ENCODE measurements around the gene FHAD1.
"Not testable (repeated sequence)": the region's sequence is repeated elsewhere in the genome, so short reads cannot be mapped to it uniquely, and the experiment has no call there.

FHAD1 gene

GRCh38 chr1:15371610-15372545 lies 124.9 kb downstream of the FHAD1 start:
- H3K4me3 ChIP-seq (ENCODE audit: low read depth, low read length): no peak overlapping the region
- no peak for TF ChIP-seq CTCF (IDR thresholded peaks at IDR 0.05; ENCODE audit: low read depth, low read length, missing control alignments)
- DNase-seq (ENCODE audit: low read depth): no peak

GRCh38 chr1:15378729-15379128 lies 131.7 kb downstream of the FHAD1 start:
- DNase-seq (ENCODE audit: low read depth): no peak
- H3K4me3 ChIP-seq (ENCODE audit: low read depth, low read length): no peak overlapping the region
- TF ChIP-seq CTCF (IDR thresholded peaks at IDR 0.05; ENCODE audit: low read depth, low read length, missing control alignments): no peak

DNA sequence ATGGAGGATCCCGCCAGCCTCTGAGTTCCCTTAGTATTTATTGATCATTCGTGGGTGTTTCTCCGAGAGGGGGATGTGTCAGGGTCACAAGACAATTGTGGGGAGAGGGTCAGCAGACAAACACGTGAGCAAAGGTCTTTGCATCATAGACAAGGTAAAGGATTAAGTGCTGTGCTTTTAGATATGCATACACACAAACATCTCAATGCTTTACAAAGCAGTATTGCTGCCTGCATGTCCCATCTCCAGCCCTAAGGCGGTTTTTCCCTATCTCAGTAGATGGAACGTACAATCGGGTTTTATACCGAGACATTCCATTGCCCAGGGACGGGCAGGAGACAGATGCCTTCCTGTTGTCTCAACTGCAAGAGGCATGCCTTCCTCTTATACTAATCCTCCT lies 132.1 kb downstream of the FHAD1 start:
- not testable (repeated sequence) for DNase-seq (ENCODE audit: low read depth); H3K4me3 ChIP-seq (ENCODE audit: low read depth, low read length)

GRCh38 chr1:15380601-15381508 lies 133.8 kb downstream of the FHAD1 start:
- H3K4me3 ChIP-seq (ENCODE audit: low read depth, low read length): no peak overlapping the region
- TF ChIP-seq CTCF (IDR thresholded peaks at IDR 0.05; ENCODE audit: low read depth, low read length, missing control alignments): no peak
- DNase-seq (ENCODE audit: low read depth): no peak

DNA sequence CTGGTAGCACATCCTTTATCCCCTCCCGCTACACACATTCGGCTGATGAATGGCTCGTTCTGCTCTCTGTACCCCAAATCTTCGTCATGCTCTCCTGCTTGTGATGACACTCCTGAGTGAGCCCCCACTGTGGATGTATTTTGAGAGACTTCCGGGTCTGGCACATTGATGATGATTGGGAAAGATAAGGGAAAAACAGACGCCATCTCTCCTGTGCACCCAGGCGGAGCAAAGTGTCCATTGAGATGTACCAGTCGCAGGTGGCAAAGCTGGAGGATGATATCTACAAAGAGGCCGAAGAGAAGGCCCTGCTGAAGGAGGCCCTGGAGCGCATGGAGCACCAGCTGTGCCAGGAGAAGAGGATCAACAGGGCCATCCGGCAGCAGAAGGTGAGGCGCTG lies 134.8 kb downstream of the FHAD1 start:
- no peak for TF ChIP-seq CTCF (IDR thresholded peaks at IDR 0.05; ENCODE audit: low read depth, low read length, missing control alignments)
- DNase-seq (ENCODE audit: low read depth): no peak
- no peak overlapping the region for H3K4me3 ChIP-seq (ENCODE audit: low read depth, low read length)

GRCh38 chr1:15382601-15383518 lies 135.8 kb downstream of the FHAD1 start:
- H3K4me3 ChIP-seq (ENCODE audit: low read depth, low read length): no peak overlapping the region
- no peak for TF ChIP-seq CTCF (IDR thresholded peaks at IDR 0.05; ENCODE audit: low read depth, low read length, missing control alignments)
- no peak for DNase-seq (ENCODE audit: low read depth)

Measured in GM12864 (cell line).